CD4-positive, alpha-beta T cell treated with Interleukin-21 for 1 hour (primary cell): ENCODE results near the gene POLN.

Experiments used
- DNase-seq: peaks from one replicate; pipeline ENCODE4 v3.0.0-alpha.2; 2020

POLN gene

DNA sequence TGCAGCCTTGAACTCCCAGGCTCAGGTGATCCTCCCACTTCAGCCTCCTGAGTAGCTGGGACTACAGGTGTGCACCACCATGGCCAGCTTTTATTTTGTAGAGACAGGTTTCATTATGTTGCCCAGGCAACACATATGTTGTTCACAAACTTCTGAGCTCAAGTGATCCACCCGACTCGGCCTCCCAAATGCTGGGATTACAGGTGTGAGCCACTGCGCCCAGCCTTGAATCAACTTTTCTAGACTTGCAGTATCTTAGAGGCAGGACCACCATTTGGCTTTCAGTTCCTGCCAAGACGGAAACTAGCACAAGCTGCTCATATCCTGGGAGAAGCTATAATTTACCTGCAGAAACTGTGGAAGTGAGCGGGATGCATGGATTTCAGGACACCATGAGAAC lies 162.9 kb downstream of the POLN start:
- no peak for DNase-seq

DNA sequence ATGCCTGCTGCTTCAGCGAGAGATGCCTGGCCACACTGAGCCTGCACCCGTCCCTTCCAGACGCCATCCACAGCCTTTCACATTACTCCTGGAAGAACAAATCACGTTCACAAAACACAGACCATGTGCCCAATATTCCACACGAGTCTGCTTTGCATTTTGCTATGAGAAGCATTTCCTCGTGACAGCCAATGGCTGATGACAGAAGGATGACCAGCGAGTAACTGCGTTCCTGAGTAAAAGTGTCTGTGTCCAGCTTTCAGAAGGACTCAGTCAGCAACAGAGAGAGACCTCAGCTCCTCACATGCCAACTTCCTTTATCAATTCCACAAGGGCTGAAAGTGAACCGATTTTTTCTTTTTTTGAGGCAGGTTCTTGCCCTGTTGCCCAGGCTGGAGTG lies 163.3 kb downstream of the POLN start:
- DNase-seq: no peak

DNA sequence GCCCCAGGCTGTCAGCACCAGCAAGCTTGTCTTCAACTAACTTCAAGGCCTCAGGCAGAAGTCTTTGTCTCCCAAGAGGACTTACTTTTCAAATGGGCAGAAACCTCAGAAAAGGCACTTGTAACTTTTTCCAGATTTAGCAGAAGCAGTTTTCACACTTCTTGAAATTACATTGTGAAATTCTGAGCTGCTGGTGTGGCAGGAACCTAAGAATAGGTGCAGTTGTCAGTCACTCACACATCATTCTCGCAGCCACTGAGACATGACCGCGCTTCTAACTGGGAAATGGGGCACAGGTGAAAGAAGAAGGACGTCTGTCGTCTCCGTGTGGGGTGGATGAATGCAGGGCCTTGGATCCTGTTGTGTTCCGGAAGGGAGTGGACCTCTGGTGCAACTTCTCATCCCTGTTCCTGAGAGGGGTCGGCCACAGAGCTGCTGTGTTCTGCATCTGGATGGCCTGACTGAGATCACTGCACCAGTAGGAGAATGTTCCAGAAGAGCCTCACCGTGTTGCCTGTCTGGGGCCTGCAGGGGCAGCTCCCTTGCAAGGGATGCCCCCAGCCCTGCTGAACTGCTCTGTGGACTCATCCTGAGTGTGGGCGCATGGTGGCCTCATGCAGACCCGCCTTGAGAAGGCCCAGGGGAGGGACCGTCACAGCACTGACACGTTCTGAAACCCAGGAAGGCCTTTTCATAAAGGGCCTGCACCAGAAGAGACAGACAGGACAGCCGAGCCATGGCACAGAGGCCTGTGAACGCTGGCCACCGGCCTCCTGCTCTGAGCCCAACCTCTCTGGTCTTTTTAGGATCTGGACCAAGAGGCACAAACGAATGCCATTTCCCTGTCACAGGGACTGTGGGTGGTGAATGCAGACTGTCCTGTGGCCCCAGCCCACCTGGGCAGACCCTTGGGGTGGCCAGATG lies 164.1 kb downstream of the POLN start:
- no peak for DNase-seq

- no peak for DNase-seq
Observed at GRCh38 chr4:2076908-2077536, 164.9 kb downstream of the POLN start.

DNA sequence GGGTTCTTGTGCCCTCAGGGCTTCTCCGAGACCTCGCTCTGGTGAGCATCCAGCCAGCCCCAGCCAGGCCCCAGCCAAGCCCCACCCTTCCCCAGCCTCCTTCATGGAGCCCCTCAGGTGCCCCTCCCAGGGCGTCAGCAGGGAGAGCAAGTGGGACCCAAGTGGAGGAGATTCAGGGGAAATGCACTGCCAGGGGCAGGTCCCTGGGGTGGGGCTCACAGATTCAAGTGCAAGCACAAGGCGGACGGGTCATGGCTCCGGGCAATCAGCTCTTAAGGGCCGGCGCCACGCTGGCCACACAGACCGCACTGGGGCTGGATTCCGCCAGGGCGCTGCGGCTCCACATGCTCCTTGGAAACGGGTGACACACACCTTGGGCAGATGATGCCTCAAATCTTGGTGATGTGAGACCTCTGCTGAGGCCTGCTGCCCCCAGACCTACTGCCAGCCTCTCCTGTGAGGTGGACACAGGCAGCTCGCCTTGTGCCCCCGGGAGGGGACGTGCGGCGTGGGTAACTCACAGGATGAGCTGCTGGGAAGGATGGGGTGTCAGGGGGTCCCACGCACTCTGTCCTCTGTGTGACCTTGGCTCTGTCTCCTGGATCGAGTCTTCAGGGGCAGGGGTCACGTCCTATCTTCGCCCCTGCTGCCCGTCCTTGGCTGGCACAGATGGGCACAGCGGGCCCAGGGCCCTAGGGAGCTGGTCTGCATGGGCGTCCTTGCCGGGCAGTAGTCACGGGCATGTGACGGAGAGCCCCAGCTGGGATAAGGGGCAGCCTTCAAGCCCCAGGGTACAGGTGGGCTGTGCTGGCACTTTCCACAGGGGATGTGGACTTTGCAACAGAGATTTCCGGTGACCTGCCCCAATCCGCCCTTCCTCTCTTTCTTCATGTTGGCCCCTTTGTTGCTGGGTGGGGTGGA lies 165.7 kb downstream of the POLN start:
- no peak for DNase-seq

DNA sequence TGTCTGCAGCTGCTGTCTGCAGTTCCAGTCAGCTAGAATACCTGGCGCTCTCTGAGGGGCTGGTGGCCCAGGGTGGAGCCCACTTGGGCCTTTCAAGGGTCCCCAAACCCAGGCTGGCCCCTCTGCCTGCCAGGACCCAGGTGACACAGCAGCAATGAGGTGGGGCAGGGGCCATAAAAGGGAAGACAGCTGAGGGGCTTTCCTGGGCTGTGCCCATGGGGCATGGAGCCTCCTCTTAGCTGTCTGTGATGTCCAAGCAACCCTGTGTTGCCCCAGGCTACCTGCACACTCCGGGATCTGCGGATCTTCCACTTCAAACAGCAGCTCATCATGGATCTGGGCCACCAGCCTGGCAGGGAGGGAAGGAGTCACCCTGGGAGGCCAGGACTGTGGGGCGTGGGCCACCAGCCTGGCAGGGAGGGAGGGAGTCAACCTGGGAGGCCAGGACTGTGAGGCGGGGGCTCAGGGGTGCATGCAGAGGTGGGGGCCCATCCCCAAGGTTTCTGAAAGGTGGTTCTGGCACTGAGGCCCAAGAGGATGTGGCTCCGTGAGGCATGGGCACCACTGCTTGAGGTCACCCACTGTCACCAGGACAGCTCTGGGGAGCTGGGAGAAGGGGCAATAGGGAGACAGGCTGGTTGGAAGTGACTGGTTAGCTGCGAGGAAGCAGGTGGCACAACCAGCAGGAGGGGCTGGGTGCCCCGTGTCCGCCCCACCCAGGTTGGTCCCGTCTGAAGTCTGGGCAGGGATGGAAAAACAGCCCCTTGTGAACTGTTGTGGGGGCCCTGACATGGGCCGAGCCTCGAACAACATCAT lies 166.5 kb downstream of the POLN start:
- no peak for DNase-seq

- no peak for DNase-seq
Observed at GRCh38 chr4:2074588-2074987, 167.3 kb downstream of the POLN start.

- DNase-seq: no peak
Observed at GRCh38 chr4:2073808-2074481, 168.0 kb downstream of the POLN start.

- no peak for DNase-seq
Observed at GRCh38 chr4:2072971-2073807, 168.7 kb downstream of the POLN start.

DNA sequence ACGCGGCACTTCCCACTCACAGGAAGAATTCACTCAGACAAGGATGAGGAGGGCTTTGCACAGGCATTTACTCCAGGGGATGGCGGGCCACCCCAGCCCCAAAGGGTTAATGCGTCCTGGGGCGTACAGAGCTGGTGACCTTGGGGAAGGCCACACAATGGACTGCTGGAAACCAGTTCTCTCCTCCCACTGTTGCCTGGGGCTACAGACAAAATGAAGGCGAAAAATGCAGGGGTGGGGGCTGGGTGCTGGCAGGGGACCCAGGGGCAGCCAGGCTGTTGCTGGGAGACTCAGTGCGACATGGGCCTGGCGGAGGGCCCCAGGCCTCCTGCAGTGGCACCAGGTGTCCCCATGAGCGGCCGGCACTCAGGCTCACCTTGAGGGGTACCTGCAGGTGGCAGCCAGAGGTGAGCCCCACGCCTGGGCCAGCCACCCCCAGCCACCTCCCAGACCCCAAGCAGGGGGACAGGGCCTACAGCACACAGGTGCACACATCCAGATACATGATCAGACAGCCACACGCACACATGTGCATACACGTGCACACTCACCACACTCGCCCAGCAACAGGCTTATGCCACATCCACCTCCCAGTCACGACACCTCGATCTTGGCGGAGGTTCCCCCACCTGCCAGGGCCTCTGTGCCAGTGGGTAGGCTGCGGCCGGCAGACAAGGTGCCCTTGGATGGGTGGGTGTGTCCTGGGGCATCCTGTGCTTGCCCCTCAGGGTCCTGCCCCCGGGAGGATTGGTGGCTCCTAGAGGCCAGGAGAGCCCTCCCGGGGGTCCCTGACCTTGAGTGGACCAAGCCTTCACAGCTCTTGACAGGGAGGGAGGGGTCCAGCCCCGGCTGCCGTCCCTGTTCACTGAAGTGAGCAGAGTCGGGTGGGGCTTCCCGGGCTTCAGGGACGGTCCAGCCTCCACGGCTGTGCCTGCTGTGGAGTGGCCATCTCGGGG lies 169.7 kb downstream of the POLN start:
- no peak for DNase-seq

DNA sequence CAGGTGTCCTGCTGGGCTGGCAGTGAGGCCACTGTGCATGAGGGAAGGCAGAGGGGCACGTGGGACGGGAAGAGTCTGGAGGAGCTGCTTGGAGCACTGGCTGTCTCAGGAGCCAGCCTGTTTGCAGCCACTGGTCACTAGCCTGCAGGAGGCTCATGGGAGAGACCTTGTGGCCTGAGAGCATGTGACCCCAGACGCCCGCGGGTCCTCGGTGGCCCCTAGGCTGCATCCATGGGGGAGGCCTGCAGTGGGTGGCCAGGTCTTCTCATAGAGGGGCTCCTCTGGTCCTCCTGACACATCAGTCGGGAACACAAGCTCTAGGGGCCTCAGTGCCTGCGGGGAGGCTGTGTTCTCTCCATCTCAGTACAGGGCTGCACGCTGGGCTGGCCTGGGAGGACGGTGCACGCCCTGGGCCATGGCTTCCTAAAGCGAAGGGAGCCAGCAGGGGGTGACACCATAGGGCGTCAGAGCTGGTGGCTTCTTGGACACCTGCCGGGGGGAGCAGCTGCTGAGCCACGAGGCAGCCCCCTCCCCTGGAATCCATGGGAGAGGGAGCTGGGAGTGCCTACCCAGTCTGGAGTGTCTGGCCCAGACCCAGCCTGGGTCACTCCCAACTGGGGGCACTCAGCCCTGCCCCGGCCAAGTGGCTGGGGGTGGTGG lies 170.5 kb downstream of the POLN start:
- DNase-seq: no peak

DNA sequence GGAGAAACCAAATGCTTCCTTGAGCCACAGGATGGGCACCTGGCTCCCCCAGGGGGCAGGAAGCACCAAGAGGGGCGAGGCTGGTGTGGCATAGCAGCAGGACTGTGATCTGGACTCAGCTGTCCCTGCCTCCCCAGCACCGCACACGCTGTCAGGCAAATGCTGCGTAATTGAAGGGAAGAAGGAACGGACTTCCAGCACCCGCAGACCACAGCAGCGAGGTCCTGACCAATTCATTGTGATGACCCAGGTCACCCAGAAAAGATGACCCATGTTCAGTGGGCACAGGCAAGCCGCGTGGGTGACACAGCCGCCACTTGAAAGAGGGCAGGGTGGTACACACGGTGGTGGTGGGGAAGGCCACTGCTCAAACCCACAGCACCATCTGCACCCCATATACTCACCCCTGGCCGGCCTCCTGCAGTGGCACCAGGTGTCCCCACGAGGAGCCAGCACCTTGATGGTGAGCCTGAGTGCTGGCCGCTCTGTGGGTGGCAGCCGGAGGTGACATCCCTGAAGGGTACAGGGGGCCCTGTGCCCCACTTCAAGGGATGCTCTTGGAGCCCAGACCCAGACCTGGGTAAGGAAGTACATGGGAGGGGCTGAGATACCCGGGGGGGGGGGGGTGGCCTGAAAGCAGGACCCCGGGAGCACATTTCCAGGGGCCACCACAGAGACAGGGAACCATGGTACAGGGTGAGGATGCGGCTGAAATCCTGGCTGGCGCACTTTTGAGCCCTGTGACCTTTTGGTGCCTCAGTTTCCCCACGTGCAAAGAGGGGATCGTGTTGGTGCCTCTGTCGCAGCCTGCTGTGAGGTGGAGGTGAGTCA lies 171.3 kb downstream of the POLN start:
- no peak for DNase-seq

GRCh38 chr4:2069986-2070385 lies 171.9 kb downstream of the POLN start:
- DNase-seq: no peak

DNA sequence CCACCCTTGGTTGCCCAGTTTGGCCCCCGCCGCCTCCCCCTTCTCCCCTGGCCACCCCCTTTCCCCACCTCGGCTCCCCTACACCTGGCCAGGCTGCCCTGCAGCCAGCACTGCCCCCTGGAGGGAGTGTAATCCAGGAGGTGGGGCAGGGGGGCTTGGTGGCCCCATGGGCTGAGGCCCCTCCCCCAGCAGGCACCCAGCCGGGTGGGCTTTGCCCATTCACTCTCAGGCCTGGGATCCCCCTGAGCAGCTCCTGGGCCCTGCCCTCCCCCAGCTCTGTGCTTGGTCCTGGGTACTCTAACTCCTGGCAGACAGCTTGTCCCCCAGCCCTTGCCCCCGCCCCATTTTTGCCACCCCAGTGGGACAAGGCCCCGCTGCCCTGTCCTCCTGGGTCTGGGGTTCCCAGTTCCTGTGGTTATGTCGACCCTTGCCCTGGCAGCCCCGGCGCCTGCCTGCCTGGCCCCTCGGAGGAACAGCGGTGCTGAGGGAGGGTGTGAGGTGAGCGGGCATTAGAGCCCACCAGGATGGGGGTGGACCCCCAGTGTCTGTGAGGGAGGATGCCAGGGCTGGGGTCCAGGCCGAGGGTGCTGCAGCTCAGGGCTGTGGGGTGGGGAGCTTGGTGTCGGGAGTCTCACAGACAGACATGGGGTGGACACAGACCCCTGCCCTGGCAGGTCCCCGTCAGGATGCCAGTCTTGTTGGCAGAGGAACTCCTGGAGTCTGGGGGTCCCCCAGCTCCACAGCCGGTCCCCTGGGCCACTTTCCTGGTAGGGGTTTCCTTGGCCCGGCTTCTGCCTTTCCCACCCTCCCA lies 172.6 kb downstream of the POLN start:
- no peak for DNase-seq

DNA sequence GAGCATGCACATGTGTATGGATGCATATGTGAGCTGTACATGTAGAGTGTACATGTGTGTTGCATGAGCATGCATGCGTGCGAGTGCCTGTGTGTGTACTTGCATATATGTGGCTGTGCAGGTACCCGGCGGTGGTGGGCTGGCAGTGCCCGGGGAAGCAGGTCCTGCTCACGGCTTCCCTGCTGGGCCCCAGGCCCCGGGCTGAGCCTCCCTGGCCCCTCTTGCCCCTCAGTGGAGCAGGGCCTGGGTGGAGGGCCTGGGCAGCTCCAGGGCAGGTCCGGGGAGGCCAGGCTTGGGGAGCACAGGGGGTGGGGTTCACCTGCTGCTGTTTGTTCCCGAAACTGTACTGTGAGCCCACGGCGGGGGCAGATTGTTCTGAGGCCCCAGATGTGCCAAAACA lies 173.4 kb downstream of the POLN start:
- no peak for DNase-seq

- DNase-seq: no peak
Observed at GRCh38 chr4:2068198-2068470, 173.8 kb downstream of the POLN start.

GRCh38 chr4:2067446-2068197 lies 174.3 kb downstream of the POLN start:
- DNase-seq: no peak
